NT2/D1 (cell line): ENCODE results near the gene CXCR5.

Source experiments
- SUZ12 ChIP-seq: IDR thresholded peaks from 2 replicates; pipeline ENCODE4 v1.6.1; 2011; ENCODE audit not compliant: insufficient read length, insufficient read depth; ENCODE audit errors: extremely low read depth
- YY1 ChIP-seq: IDR thresholded peaks from 2 replicates; pipeline ENCODE4 v1.6.1; 2011; ENCODE audit not compliant: insufficient read length, insufficient read depth
- ZNF274 ChIP-seq: IDR thresholded peaks from 2 replicates; pipeline ENCODE4 v1.6.1; 2011; ENCODE audit warnings: mild to moderate bottlenecking, low read depth, low read length

- TF ChIP-seq SUZ12, result no peak
- no peak for TF ChIP-seq ZNF274
- no peak for TF ChIP-seq YY1
These were observed 27.4 kb upstream of the CXCR5 start for GRCh38 chr11:118856314-118856713.
